Measurements from ENCODE around the gene MAP3K7. TPM values are rescaled to one million over a fixed set of nuclear protein-coding genes. Genes with fewer than 3 reads are reported as not detected.

Gene MAP3K7
- 38.7 TPM for total RNA-seq

DNA sequence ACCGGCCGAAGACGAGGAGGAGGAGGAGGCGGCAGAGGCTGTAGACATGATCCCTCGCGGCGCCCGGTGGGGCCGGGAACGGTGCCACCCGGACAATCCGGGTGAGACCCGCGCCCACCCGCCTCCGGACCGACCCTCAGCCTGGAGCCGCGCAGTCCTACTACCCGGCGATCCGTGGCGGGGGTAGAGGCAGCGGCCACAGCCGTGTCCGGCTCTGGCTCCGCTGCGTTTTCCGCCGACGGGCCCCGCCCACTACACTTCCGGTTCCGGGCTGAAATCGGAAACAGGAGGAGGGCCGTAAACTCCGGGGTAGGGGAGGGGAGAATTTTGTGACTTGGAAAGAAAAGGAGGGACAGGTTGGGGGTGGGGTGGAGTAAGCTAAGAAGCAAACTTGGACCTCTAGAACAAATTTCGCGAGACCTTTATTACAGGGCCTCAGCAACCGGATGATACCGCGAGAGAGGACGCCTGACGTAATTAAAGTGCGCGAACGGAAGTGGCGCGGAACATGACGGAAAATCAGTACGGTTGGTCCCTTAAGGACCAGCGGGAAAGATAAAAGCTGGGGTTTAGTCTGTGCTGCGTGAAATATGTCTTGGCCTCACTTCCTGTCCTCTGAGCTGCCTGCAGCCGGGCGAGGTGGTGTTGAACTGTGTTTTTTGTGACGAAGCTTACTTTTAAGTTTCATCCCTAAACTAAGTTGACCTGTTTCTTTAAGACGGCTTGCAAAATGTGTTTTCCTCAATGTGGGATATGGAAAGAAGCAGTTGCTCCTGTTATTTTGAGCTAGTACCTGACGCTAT lies at the start of gene MAP3K7:
Gene MAP3K7 (minus strand): TSS at position 237 of the 803 bp plus-strand sequence. CDS start 189 bp downstream, at position 48.
- peak; percentile 77 to 81 for DNase-seq (ENCODE audit: low spot score in 2 of 2)
- no peak for FAIRE-seq

DNA sequence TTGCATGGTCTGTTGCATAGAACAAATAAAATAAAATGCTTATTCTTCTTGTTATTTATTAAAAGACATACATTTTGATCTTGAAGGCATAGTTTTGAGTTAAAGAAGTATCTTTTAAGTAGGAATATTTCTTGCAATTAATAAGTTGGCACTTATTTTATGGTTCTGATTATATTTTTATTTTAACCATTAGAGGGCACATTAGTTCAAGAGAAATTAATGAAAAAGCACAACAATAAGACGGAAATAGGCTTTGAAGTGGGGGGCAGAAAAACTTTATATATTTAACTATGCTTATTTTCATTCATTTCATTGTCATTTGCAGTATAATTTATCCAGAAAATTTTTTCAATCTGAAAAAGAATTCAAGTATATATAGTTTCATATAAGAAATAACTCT lies 44.2 kb upstream of the MAP3K7 start:
- FAIRE-seq (no peak), DNase-seq (ENCODE audit: low spot score in 2 of 2) (no peak)

DNA sequence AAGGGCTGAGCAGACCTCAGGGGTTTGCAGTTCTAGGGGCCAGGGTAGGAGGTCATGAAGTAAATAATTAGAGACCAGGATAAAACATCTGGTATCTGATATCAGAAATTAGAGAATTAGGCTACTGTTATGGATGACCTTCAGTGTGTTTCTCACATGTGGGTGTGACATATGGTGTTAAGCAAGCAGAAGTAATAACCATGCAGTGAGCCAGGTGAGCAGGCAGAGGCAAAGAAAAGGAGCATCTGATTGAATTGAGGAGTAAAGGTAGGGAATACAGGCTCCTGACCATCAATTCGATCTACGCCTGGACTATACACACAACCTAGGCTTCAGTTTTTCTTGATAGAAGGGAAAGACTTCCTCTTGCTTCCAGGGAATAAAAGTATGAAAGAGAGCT lies 34.7 kb upstream of the MAP3K7 start:
- DNase-seq (ENCODE audit: low spot score in 2 of 2) (no peak), FAIRE-seq (no peak)

DNA sequence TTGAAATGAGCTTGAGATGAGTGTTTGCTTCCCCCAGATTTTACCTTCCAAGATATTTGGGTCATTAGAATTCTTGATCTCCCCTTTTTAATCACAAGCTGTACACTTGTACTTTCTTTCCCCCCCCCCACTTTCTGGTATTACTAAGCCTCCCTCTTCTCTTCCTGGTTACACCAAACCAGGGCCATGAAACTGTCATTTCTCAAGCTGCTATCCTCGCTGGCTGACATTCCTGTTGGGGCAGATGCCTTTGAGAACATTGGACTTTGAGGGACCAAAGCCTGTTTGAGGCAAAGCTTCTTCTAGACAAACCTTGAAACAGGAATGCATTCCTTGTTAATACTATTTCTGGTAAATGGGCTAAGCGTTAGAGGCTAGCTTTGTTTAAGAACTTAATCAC lies 32.3 kb upstream of the MAP3K7 start:
- FAIRE-seq (no peak), DNase-seq (ENCODE audit: low spot score in 2 of 2) (no peak)

DNA sequence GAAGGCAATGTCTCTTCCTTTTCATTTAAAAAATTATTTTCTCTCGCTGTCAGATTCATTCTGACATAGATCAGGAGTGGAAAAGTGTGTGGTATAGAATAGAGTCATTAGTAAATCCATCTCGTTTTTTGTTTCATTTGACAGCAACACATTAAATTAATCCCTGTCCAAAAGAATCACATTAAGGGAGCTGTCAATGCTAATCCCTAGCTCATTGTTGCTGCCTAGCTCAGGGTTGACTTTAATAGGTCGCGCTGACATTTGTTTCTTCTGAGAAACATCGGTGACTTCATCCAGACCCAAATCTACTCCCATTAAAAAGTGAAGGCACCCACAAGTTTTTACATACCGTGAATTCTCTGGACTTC lies 25.4 kb upstream of the MAP3K7 start:
- DNase-seq (ENCODE audit: low spot score in 2 of 2) (no peak), FAIRE-seq (no peak)

DNA sequence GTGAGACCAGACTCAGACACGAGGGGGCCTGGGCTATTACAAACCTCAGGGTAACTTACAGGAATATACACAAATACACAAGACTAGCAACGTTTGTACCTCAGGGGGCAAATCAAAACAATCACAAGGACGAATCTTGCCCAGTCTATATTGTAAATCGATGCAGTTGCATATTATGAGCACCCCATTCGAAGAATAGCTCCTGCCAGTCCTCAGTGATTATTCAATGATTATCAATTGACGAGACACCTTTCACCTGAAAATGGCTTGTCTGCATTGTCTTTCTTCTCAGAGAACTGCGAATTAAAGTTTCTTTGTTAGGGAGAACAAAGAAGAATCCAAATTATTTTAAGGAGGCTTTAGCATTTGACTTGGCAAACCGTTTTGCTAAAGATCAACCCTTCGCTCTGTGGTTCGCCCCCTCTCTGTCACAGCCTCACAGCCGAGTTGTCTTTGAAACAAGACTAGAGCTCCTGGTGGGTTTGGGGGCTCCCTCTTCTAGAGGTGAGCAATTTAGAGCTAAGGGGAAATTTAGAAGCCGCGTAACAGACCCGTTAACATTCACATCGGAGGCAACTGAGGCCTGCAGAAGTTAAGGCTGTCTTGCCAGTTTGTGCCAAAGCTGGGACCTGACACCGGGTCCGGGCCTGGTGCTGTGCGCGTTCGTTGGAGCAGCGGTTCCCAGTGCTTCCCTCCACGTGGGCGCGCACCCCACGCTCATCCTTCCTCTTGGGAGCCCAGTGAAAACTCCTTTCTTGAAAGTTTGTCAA lies 24.9 kb upstream of the MAP3K7 start:
- peak; percentile 9 to 41 for DNase-seq (ENCODE audit: low spot score in 2 of 2)

DNA sequence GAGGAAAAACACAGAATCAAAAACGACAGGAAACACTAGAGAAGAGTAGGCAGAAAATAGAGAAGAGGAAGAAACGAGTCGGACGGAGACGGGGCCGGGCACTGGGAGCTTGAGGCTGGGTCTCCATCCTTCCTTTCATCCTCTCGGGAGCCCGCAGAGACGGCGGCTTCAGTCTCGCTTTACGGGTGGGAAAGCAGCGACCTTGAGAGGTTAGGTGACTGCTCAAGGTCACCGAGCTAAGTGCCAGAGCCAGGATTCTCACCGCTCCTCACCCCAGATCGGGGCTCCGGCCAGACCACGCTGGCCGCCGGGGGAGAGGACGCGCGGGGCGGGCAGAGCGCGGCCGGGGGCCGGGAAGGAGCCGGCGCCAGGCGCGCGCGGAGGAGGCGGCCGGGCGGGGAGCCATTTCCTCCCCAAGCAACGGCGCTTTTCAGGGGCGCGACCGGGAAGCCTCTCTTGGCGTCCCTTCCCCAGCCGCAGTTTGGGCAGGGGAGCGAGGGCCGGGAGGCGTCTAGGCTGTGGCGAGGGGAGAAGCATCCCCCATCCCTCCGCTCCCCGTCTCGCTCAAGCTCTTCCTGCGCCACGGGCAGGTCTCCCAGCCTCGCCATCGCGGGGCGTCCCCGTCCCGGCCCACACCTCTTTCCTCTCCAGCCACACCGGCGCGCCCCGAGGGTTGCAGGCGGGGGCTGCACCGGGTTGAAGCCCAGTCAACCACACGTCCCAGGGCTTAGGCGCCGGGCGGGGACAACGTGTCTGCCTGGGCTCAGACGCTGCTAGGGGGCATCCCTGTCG lies 24.1 kb upstream of the MAP3K7 start:
- DNase-seq (ENCODE audit: low spot score in 2 of 2) (peak; percentile 34 to 57), FAIRE-seq (no peak)

More for the DNA sequence above, 24.9 kb upstream of the MAP3K7 start:
- FAIRE-seq, result no peak

DNA sequence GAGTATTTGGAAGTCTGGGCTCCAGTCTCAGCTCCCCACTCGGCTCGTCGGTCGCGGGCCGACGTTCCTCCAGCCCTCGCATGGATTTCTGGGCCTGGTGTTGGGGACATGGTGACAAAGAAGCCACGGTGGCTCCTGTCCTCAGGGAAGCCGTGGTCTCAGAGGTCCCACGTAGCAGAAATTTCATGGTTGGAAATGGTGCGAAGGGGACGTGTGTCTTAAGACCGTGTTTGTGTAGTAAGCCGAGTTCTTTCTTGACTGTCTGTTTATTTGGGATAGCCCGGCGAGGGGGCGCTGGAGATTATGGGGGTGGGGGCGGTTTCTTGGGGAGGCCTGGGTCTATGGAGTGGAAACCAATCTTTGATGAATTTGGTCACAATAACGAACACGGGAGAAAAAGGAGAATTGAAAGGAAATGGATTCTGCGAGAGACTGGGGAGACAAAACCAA lies 23.5 kb upstream of the MAP3K7 start:
- peak in 1 of 2 donors; percentile 24 for DNase-seq (ENCODE audit: low spot score in 2 of 2)
- no peak for FAIRE-seq

DNA sequence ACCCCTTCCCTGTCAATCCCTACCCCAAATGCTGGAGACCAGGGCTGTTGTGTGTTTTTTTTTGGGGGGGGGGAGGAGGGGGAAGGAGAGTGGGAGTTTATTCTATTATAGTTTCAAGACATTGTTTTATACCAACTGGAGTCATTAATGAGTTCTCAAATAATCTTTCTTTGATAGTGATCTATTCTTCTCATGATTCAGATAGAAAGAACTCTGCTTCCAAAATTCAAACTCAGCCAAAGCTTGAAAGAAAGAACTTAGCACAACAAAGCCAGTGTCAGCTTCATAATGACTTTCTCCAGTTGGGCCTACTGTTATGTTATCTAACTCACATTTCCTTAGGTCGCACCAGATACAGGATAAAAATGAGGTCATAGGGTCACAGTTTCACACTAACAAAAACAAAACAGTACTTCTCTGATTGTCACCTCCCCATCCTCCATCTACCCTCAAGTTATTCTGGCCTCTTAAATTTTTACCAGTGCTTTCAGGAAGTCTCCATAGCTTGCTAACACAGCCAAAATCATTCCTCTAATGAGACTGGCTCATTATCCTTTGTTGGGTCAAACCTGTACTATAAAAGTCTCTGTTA lies 19.0 kb upstream of the MAP3K7 start:
- no peak for DNase-seq (ENCODE audit: low spot score in 2 of 2)
- FAIRE-seq, result no peak

DNA sequence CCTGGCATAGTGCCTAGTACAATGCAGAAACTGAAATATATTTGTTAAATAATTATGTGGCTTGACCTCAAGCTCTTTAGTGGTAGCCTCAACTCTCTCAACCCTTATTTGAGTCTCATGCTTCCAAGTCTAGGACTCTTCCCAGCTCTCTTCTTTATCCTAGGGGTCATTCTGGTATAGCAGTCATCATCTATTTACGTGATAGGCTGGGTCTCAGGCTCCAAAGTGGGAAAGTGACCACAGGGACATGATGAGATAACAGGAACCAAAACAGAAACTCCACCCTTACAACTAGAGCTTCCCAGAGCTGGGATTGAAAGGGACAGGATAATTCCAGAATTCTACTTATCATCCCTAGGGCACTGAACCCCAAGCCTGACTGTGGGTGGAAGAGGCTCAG lies 17.7 kb upstream of the MAP3K7 start:
- no peak for FAIRE-seq
- DNase-seq (ENCODE audit: low spot score in 2 of 2), result no peak

DNA sequence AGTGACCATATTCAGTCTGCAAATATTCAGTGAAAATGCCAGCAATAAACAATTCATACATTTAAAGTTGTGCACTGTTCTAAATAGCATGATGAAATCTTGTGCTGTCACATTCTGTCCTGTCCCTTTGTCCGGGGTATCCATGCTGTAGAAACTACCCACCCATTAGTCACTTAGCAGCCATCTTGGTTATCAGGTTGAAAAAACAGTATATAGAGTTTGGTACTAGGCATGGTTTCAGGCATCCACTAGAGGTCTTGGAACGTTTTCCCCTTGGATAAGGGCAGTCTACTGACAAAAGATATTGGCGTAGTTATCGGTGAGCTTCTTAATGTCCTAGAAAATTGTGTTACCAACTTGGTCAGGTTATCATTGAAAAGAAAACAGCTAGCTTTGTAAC lies 12.3 kb upstream of the MAP3K7 start:
- DNase-seq (ENCODE audit: low spot score in 2 of 2) (no peak), FAIRE-seq (no peak)

DNA sequence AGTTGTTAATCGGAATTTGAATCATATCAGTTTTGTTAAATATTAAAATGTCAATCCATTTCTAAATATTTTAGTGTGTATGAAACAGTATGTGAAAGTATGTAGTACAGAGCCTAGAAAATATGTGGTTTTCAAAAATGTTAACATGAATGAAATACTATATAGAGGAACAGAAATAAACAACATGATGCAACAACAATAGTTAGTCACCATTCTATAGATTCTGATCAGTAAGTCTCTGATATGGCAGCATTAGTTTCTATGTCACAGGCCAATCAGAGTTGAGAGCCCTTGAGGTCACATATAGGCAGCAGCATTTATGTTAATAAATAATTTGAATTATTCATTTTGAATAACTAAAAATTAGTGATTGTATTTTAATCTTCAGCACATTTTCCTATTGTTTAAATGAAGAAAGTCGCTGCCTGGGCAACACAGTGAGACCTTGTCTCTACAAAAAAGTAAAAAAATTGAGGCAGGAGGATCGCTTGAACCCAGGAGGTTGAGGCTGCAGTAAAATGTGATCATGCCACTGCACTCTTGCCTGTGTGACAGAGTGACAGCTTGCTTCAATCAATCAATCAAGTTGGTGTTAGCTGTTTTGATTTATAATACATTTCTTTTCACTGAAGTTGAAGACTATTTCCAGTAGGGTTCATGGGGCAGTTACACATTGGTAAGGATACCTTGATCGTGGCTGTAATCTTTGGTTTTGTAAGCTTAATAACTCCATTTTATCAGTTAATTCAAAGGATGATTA lies 11.5 kb upstream of the MAP3K7 start:
- FAIRE-seq, result no peak
- DNase-seq (ENCODE audit: low spot score in 2 of 2), result no peak

DNA sequence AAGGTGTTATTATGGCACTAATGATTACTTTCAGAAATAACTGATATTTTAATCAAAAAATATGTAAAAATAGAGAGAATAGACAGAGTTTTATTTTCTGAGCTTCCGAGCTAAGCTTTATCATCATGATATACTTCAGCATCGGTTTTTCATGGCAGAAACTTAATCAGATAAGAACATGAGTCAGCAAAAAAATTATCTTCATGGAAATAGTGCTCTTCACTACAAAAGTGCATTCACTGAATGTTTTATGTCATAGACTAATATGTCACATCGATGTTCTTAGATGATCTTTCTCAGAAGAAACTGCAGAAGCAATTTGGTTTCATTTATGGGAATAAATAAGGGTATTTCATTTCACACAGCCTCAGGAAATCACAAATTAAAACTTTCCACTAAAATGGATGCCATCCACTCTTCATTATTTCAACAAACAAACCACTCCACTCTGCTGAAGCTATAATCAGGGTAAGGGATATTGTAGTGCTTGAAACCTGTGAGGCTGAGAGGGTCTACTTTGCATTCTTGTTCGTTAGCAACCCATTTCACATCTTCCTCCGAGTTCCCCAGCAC lies 10.2 kb upstream of the MAP3K7 start:
- DNase-seq (ENCODE audit: low spot score in 2 of 2), result no peak
- FAIRE-seq, result no peak

DNA sequence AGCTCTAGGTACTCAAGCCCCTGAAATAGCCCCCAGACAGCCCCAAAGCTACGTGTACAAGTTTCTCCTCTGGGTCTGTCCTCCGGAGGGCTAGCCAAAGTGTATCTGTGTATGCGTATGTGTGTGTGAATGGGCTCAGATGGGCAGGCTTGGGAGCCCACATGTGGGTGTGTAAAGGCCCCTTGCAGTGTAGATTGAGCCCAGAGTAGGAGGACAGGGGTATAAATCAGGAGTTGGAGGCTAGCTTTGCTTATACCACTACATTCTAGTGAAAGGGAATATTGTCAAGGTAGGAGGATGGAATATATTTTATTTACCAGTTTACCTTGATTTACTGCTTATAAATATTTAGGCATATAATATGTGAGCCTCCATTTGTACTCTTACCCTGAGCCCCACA lies 9.0 kb upstream of the MAP3K7 start:
- no peak for DNase-seq (ENCODE audit: low spot score in 2 of 2)
- FAIRE-seq, result no peak

DNA sequence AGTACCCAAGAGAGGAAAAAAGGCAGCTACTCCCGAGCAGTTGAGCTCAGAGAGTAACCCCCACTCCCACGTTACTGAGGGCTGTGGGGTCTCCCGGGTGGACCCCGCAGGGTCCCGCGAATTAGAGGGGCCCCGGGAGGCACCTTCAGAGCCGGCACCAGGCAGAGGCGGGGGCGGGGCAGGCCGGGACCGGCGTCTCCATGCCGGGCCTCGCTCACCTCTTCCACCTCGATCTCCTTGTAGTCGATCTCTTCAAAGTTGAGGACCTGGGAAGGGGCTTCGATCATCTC lies 381 bp downstream of the MAP3K7 start:
- FAIRE-seq, result no peak

DNA sequence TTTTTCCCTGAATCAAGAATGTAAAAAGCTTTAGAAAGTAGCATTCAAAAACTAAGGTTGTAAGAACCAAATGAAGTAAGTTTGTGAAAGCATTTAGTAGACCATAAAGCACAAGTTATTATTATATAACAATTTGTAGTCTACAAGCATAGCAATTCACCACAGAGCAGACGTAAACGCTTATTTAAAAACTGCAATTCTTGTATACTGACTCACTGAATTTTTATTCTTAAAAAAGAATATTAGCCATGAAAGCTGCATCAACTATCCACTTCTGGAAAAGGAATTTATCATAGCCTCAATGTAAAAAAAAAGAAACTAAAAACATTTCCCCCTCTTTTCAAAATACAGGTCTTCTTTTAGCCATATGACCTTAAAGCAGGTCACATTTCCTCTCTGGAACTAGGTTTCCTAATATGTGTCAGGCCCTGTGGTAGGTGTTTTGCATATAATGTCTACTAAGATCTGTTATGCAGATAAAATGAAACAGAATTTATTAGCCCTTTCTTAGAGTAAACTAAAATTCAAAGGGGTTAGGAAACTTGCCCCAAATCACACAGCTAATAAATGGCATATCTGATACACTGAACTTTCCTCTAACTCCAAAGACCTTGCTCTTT lies 2.1 kb downstream of the MAP3K7 start:
- FAIRE-seq (no peak), DNase-seq (ENCODE audit: low spot score in 2 of 2) (no peak)

More for the DNA sequence above, 381 bp downstream of the MAP3K7 start:
- no peak for DNase-seq (ENCODE audit: low spot score in 2 of 2)

DNA sequence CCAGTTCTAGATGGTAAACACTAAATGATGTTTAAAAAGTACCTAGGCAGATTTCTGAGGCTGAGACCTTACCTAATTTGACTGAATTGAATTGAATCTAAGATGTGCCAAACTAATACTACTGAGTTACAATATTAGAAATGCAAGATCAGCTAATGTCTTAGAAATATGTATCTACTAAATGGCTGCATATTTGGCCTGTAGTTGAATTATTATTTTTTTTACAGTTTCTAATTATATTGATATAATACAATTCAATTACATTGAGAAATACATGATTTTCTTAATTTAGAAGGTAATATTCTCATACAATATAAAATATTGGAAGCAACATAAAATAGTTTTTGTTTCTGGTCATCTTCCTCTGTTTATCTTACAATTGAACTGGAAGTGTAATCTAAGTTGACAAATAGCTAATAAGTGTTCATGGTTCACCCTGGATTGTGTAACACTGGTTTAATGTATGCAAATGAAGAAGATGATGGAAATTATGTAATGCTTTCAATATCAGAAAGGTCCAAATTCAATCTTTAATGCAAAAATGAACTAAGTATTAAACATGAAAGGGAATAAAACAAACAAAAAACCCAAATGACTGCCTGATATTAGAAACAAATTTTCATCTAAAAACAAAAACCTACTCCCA lies 2.9 kb downstream of the MAP3K7 start:
- no peak for FAIRE-seq
- DNase-seq (ENCODE audit: low spot score in 2 of 2), result no peak

DNA sequence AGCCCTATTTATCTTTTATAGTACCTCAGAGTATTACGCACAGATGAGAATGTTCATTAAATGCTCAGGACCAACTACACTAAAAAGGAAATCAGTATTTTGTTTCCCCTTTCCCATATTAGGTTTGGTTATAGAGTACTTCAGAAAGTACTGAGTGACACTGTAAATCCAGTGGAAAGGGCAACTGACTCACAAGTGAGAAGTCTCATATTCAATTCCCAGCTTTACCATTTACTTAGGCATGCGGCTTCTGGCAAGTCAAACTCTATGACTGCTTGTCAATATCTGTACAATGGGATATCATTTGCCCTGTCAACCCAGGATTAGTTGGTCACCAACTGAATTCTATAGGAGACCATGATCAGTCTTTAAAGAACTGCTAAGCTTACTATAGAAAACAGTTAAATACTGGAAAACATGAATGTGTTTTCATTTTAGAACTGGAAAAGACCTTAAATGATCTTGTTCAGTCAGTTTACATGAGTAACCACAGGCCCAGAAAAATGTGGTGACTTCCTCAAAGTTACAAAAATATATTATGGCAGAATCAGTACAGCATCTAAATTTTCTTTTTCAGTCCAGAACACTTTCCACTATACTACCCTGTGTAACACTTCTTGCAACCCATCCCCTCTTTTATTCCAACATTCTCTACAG lies 3.6 kb downstream of the MAP3K7 start:
- no peak for FAIRE-seq

More for the DNA sequence above, 3.6 kb downstream of the MAP3K7 start:
- no peak for DNase-seq (ENCODE audit: low spot score in 2 of 2)
